ENCODE measurements around the gene HJV. TPM values are rescaled to one million over a fixed set of nuclear protein-coding genes. Genes with fewer than 3 reads are reported as not detected.
"Not testable (repeated sequence)": the region's sequence is repeated elsewhere in the genome, so short reads cannot be mapped to it uniquely, and the experiment has no call there.

Gene HJV, protein sequence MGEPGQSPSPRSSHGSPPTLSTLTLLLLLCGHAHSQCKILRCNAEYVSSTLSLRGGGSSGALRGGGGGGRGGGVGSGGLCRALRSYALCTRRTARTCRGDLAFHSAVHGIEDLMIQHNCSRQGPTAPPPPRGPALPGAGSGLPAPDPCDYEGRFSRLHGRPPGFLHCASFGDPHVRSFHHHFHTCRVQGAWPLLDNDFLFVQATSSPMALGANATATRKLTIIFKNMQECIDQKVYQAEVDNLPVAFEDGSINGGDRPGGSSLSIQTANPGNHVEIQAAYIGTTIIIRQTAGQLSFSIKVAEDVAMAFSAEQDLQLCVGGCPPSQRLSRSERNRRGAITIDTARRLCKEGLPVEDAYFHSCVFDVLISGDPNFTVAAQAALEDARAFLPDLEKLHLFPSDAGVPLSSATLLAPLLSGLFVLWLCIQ
- not detected for polyA plus RNA-seq (2013, experiment 1 of 2)
- not detected for polyA plus RNA-seq (2013, experiment 2 of 2)

DNA sequence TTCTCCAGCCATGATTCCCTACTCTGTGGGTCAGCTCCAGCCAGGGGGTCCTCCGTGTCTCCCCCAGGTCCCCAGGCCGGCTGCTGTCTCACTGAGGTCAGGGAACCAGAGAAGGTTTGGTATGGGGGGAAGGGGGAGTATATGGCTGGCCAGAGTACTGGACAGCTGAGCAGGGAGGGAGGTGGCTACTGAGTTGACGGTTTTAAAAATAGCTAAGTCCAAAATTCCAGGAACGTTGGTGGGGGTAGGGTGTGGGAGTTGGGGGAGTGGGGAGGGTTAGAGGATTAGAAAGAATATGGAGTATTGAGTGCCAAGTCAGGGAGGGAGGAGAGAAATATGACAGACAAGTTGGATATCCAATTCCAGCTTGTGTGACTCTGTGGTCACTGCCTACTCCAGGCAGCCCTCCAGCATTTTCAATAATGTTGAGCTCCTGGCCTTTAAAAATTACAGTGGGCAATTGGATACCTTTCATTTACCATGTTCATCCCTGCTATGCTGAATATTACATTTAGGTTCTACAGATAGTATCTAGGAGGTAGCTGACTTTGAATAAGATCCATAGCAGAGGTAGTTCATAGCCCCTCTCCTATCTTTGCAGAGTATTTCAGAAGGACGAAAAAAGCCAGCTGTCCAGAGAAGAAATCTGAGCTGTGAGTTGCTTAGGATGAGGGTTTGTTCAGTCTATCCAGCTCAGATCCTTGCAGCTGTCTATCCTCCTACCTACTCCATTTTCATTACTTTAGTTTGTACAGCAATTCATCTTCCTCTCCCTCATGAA, at the start of gene HJV:
TSS of gene HJV (minus strand) at position 114 of the 781 bp plus-strand sequence. CDS start 1,504 bp downstream, outside the sequence.
- no peaks in the 10 kb centered on the region for H3K36me3 ChIP-seq (ENCODE audit: control insufficient read depth in 1 of 2, insufficient read depth in 2 of 2, low read depth in 1 of 2, low read length in 2 of 2)
- H4K91ac ChIP-seq (ENCODE audit: low read length), result no peak within 1 kb of the TSS
- H3K4me3 ChIP-seq (ENCODE audit: insufficient read depth in 1 of 2, low read depth in 1 of 2, low read length in 2 of 2), result no peak within 1 kb of the TSS
- H2AK5ac ChIP-seq (ENCODE audit: low read length, severe bottlenecking), result no peak within 1 kb of the TSS
- H2BK12ac ChIP-seq (ENCODE audit: low read length in 2 of 2), result no peak within 1 kb of the TSS
- no peak within 1 kb of the TSS for H3K4me2 ChIP-seq (ENCODE audit: low read length, poor library complexity, severe bottlenecking)
- H2BK5ac ChIP-seq (ENCODE audit: low read depth, low read length, poor library complexity, severe bottlenecking), result no peak within 1 kb of the TSS
- no peaks in the 10 kb centered on the region for H3K79me1 ChIP-seq (replicated peaks; ENCODE audit: low read length, poor library complexity, severe bottlenecking)
- H3K9me3 ChIP-seq (ENCODE audit: control insufficient read depth, low read length), result no peaks in the 10 kb centered on the region
- no peak within 1 kb of the TSS for H3K23ac ChIP-seq (ENCODE audit: low read length in 2 of 2)
- peaks cover 6% of the 10 kb centered on the region for H3K4me1 ChIP-seq (ENCODE audit: control insufficient read depth, insufficient read depth, low read depth, low read length)
- H3K27me3 ChIP-seq (ENCODE audit: control insufficient read depth in 1 of 2, insufficient read depth in 1 of 2, low read length in 2 of 2), result peaks cover 13 to 52% of the 10 kb centered on the region in 2 experiments
- no peak within 1 kb of the TSS for H2BK120ac ChIP-seq (ENCODE audit: low read depth, low read length)
- H3K4ac ChIP-seq (ENCODE audit: low read depth in 1 of 2, low read length in 2 of 2), result no peak within 1 kb of the TSS
- no peak within 1 kb of the TSS for H4K8ac ChIP-seq (ENCODE audit: low read length)
- WGBS, result 81% methylated on average over 4 of the region's 5 CpGs
- H2BK15ac ChIP-seq (ENCODE audit: low read depth, poor library complexity, severe bottlenecking), result no peak within 1 kb of the TSS
- H3K14ac ChIP-seq (ENCODE audit: low read length in 2 of 2), result no peak within 1 kb of the TSS
- no peak within 1 kb of the TSS for H3K9ac ChIP-seq (ENCODE audit: low read length)
- no peak within 1 kb of the TSS for H2AFZ ChIP-seq (ENCODE audit: low read depth, low read length)
- no peak within 1 kb of the TSS for H3K27ac ChIP-seq (ENCODE audit: low read length, poor library complexity, severe bottlenecking)
- H3K18ac ChIP-seq (ENCODE audit: low read depth in 1 of 2, low read length in 2 of 2), result no peak within 1 kb of the TSS
- DNase-seq, result no peak

DNA sequence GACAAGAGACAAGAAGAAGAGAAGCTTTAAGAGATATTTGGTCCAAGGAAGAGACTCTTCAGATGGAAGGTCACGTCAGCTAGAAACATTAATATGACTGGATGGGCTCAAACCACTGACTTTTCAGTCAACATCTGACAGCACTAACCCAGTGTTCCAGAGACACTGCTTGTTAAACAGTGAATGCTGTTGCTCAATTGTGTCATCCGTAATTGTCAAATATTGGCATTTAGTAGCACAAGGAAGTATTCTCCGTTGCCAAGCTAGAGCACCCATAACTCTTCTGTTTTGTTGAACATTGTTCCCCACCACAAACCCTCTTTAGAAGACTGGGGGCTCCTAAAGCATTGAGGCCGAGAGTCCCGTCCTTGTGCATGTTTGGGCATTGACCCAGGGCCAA, 37.6 kb upstream of the HJV start:
- not testable (repeated sequence) for H2BK5ac ChIP-seq (ENCODE audit: low read depth, low read length, poor library complexity, severe bottlenecking); H3K14ac ChIP-seq (ENCODE audit: low read length in 2 of 2); H3K9ac ChIP-seq (ENCODE audit: low read length); H4K91ac ChIP-seq (ENCODE audit: low read length); H2BK120ac ChIP-seq (ENCODE audit: low read depth, low read length); H2AK5ac ChIP-seq (ENCODE audit: low read length, severe bottlenecking); DNase-seq; H2AFZ ChIP-seq (ENCODE audit: low read depth, low read length); H3K18ac ChIP-seq (ENCODE audit: low read depth in 1 of 2, low read length in 2 of 2); H3K4me1 ChIP-seq (ENCODE audit: control insufficient read depth, insufficient read depth, low read depth, low read length); H3K4me2 ChIP-seq (ENCODE audit: low read length, poor library complexity, severe bottlenecking); H3K4me3 ChIP-seq (ENCODE audit: insufficient read depth in 1 of 2, low read depth in 1 of 2, low read length in 2 of 2); H3K79me1 ChIP-seq (replicated peaks; ENCODE audit: low read length, poor library complexity, severe bottlenecking); H2BK12ac ChIP-seq (ENCODE audit: low read length in 2 of 2); H3K9me3 ChIP-seq (ENCODE audit: control insufficient read depth, low read length); H3K27me3 ChIP-seq (ENCODE audit: control insufficient read depth in 1 of 2, insufficient read depth in 1 of 2, low read length in 2 of 2); H3K23ac ChIP-seq (ENCODE audit: low read length in 2 of 2); H2BK15ac ChIP-seq (ENCODE audit: low read depth, poor library complexity, severe bottlenecking); H3K36me3 ChIP-seq (ENCODE audit: control insufficient read depth in 1 of 2, insufficient read depth in 2 of 2, low read depth in 1 of 2, low read length in 2 of 2); H3K4ac ChIP-seq (ENCODE audit: low read depth in 1 of 2, low read length in 2 of 2); H3K27ac ChIP-seq (ENCODE audit: low read length, poor library complexity, severe bottlenecking); H4K8ac ChIP-seq (ENCODE audit: low read length)
- WGBS, result no CpG with 5 or more reads among the region's 5 CpGs

DNA sequence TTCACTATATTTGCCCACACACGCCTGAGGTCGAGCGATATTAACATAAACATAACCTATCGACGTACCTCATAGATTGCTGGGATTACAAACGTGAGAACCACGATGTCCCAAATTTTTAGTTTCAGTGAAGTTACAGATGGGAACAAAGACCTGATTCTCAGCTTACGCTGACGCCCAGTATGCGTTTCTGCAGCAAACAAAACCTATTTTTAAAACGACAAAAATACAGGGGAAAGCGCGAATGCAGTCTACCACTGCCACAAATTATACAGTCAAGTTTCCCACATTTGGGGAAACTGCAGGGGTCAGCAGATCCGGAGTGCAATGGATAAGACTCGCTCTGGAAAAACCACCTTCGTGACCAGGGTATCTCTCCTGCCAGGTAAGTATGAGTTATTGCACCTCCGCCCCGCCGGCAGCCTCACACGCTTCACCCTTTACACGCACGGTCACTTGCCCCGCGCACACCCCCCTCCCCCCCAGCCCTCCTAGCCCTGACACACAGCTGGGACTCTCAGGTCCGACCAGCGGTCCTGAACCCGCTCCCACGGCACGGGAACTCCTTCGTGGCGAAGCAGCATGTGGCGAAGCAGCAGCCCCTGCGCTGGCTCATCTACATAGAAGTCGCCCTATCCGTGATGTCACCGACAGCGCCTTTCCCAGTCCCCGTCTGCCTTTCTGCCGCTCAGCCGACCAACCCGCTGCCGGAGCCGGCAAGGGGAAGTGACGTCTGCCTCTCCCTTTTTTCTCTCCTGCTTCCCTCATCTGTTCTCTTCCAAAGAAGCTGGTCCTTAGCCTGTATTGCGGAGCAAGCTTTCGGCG, 30.5 kb upstream of the HJV start:
- not testable (repeated sequence) for H4K91ac ChIP-seq (ENCODE audit: low read length); H3K23ac ChIP-seq (ENCODE audit: low read length in 2 of 2); H3K4ac ChIP-seq (ENCODE audit: low read depth in 1 of 2, low read length in 2 of 2); H4K8ac ChIP-seq (ENCODE audit: low read length); H3K36me3 ChIP-seq (ENCODE audit: control insufficient read depth in 1 of 2, insufficient read depth in 2 of 2, low read depth in 1 of 2, low read length in 2 of 2); H2BK15ac ChIP-seq (ENCODE audit: low read depth, poor library complexity, severe bottlenecking); H3K14ac ChIP-seq (ENCODE audit: low read length in 2 of 2); H3K79me1 ChIP-seq (replicated peaks; ENCODE audit: low read length, poor library complexity, severe bottlenecking); H2AK5ac ChIP-seq (ENCODE audit: low read length, severe bottlenecking); H3K9me3 ChIP-seq (ENCODE audit: control insufficient read depth, low read length); H2BK12ac ChIP-seq (ENCODE audit: low read length in 2 of 2); H2AFZ ChIP-seq (ENCODE audit: low read depth, low read length); H3K27me3 ChIP-seq (ENCODE audit: control insufficient read depth in 1 of 2, insufficient read depth in 1 of 2, low read length in 2 of 2)
- H3K9ac ChIP-seq (ENCODE audit: low read length), result peak overlapping the region; percentile 91
- peak overlapping the region; percentile 83 for H3K27ac ChIP-seq (ENCODE audit: low read length, poor library complexity, severe bottlenecking)
- 2% methylated on average over 45 of the region's 47 CpGs for WGBS
- H3K4me2 ChIP-seq (ENCODE audit: low read length, poor library complexity, severe bottlenecking), result peak overlapping the region; percentile 63
- H3K4me3 ChIP-seq (ENCODE audit: insufficient read depth in 1 of 2, low read depth in 1 of 2, low read length in 2 of 2), result peak overlapping the region in 1 of 2 experiments; percentile 77
- peaks cover 10% of the 10 kb centered on the region for H3K4me1 ChIP-seq (ENCODE audit: control insufficient read depth, insufficient read depth, low read depth, low read length)
- peak overlapping the region; percentile 89 for H2BK120ac ChIP-seq (ENCODE audit: low read depth, low read length)
- peak overlapping the region; percentile 97 for H2BK5ac ChIP-seq (ENCODE audit: low read depth, low read length, poor library complexity, severe bottlenecking)
- peak overlapping the region in 1 of 2 experiments; percentile 62 for H3K18ac ChIP-seq (ENCODE audit: low read depth in 1 of 2, low read length in 2 of 2)
- peak; percentile 98 for DNase-seq
